ENCODE data around the gene SIAH1. TPM values are rescaled to one million over a fixed set of nuclear protein-coding genes. Genes with fewer than 3 reads are reported as not detected.

Gene SIAH1
- total RNA-seq, 1 experiment from 2014 or later = 33.2 TPM

DNA sequence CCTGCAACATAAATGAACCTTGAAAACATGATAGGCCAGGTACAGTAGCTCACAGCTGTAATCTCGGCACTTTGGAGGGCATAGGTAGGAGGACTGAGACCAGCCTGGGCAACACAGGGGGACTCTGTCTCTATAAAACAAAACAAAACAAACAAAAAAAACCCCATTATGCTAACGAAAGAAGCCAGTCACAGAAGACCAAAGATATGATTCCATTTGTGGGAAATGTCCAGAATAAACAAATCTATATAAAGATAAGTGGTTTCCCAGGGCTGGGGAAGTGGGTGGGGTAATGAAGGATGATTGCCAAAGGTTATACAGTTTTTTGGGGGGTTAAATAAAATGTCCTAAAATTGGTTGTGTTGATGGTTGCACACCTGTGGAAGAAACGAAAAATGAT is 36.5 kb upstream of the SIAH1 start:
- H3K79me2 ChIP-seq (ENCODE audit: insufficient read depth, low read length) = no peaks in the 10 kb centered on the region
- H2AFZ ChIP-seq (ENCODE audit: low read length) = no peak overlapping the region
- no peak overlapping the region for H3K27ac Mint-ChIP-seq
- H2BK20ac ChIP-seq (ENCODE audit: low read depth, low read length, poor library complexity, severe bottlenecking) = no peak overlapping the region
- no peak overlapping the region for H4K8ac ChIP-seq (replicated peaks; ENCODE audit: insufficient read length, low read depth, low read length)
- H3K4me2 ChIP-seq (ENCODE audit: insufficient read depth, insufficient read length, low read length) = no peak overlapping the region
- H3K9me3 ChIP-seq (ENCODE audit: control insufficient read depth, low read depth, low read length) = no peaks in the 10 kb centered on the region
- TF ChIP-seq, protein P1, sequence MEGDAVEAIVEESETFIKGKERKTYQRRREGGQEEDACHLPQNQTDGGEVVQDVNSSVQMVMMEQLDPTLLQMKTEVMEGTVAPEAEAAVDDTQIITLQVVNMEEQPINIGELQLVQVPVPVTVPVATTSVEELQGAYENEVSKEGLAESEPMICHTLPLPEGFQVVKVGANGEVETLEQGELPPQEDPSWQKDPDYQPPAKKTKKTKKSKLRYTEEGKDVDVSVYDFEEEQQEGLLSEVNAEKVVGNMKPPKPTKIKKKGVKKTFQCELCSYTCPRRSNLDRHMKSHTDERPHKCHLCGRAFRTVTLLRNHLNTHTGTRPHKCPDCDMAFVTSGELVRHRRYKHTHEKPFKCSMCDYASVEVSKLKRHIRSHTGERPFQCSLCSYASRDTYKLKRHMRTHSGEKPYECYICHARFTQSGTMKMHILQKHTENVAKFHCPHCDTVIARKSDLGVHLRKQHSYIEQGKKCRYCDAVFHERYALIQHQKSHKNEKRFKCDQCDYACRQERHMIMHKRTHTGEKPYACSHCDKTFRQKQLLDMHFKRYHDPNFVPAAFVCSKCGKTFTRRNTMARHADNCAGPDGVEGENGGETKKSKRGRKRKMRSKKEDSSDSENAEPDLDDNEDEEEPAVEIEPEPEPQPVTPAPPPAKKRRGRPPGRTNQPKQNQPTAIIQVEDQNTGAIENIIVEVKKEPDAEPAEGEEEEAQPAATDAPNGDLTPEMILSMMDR (conservative IDR thresholded peaks at IDR 0.05) = no peak
- H2AK5ac ChIP-seq (ENCODE audit: insufficient read length, low read length) = no peak overlapping the region
- no peak overlapping the region for H3K14ac ChIP-seq (ENCODE audit: insufficient read depth, low read length)
- no peak overlapping the region for H4K91ac ChIP-seq (ENCODE audit: insufficient read length, low read depth, low read length)
- H4K5ac ChIP-seq (ENCODE audit: insufficient read length, low read depth, low read length) = no peak overlapping the region
- no peak overlapping the region for H3K18ac ChIP-seq (ENCODE audit: insufficient read length, low read depth, low read length)
- no peaks in the 10 kb centered on the region for H3K36me3 Mint-ChIP-seq (ENCODE audit: insufficient read depth in 1 of 3, low read depth in 3 of 3)
- no peak overlapping the region for H2BK5ac ChIP-seq (ENCODE audit: insufficient read length, low read length)
- H3K4me3 Mint-ChIP-seq = no peak overlapping the region
- H3K4me1 Mint-ChIP-seq = no peaks in the 10 kb centered on the region
- H3K56ac ChIP-seq (ENCODE audit: insufficient read length, low read depth, low read length) = no peak overlapping the region
- no peaks in the 10 kb centered on the region for H3K79me1 ChIP-seq (ENCODE audit: insufficient read depth, low read depth, low read length, poor library complexity, severe bottlenecking)
- H3K4ac ChIP-seq (ENCODE audit: low read depth, low read length) = no peak overlapping the region
- no peaks in the 10 kb centered on the region for H3K23me2 ChIP-seq (ENCODE audit: insufficient read length, low read depth, low read length, poor library complexity, severe bottlenecking)
- H3K27me3 ChIP-seq (ENCODE audit: insufficient read depth, low read length) = no peaks in the 10 kb centered on the region
- no peak overlapping the region for H3K9ac ChIP-seq (ENCODE audit: extremely low read depth, insufficient read length, low read length)
- no peak overlapping the region for H2BK15ac ChIP-seq (ENCODE audit: low read depth, low read length)
- H3K4me1 ChIP-seq (ENCODE audit: insufficient read depth, low read length) = no peaks in the 10 kb centered on the region
- no CpG with 5 or more reads among the region's 3 CpGs for WGBS (ENCODE audit: extremely low coverage, insufficient read length, low lambda C conversion rate)
- no peak overlapping the region for H2BK12ac ChIP-seq (ENCODE audit: insufficient read length, low read depth, low read length)
- H3K27me3 Mint-ChIP-seq (ENCODE audit: low read depth) = no peaks in the 10 kb centered on the region; the same call in 1 of the 2 replicates
- no peak overlapping the region for H3K23ac ChIP-seq (ENCODE audit: insufficient read length, low read depth, low read length)
- no peak overlapping the region for H3K27ac ChIP-seq (ENCODE audit: insufficient read length, low read depth, low read length)
- no peaks in the 10 kb centered on the region for H4K20me1 ChIP-seq (ENCODE audit: control insufficient read depth, insufficient read depth, insufficient read length)
- H3T11ph ChIP-seq (ENCODE audit: low read length) = no peak overlapping the region
- no peak overlapping the region for H2BK120ac ChIP-seq (ENCODE audit: low read depth, low read length, poor library complexity, severe bottlenecking)
- H3K9me3 Mint-ChIP-seq = peaks cover 2 to 4% of the 10 kb centered on the region in 2 experiments; a peak in 2 of 5 replicates
- no peak for DNase-seq
